Adrenal gland (tissue), 12 donors: ENCODE results near the gene ACTL6B. TPM values are rescaled to one million over a fixed set of nuclear protein-coding genes. Genes with fewer than 3 reads are reported as not detected.

Source experiments
- DNase-seq, 7 donors: peaks; one replicate each; pipeline ENCODE4 v3.0.0-alpha.2; 2019 to 2020
- H3K27ac ChIP-seq, 5 donors: fragments of 200-600 bp; sonication (generic) in 4 of 5; 1 replicate in 3 of 5; 2 replicates in 2 of 5; pipeline versions ENCODE4 v1.5.1 to v1.8.0; 2016 to 2020; ENCODE audit warnings: mild to moderate bottlenecking in 1 of 5
- H3K27me3 ChIP-seq: fragments of 200-600 bp; 2 replicates; pipeline ENCODE4 v1.8.0; 2021
- H3K36me3 ChIP-seq, 2 donors: fragments of 200-600 bp; replicated peaks in 1 of 2; 1 replicate in 1 of 2; 2 replicates in 1 of 2; pipeline versions ENCODE4 v1.5.1 to v1.8.0; 2018 to 2022
- H3K4me1 ChIP-seq, 2 donors: fragments of 200-600 bp; replicated peaks in 1 of 2; 1 replicate in 1 of 2; 2 replicates in 1 of 2; pipeline versions ENCODE4 v1.5.1 to v1.8.0; 2018 to 2021
- H3K4me3 ChIP-seq, 4 donors: fragments of 200-600 bp; sonication (generic) in 3 of 4; one replicate each; pipeline ENCODE4 v1.5.1; 2016 to 2018
- H3K9me3 ChIP-seq, 3 donors: fragments of 200-600 bp; sonication (generic) in 1 of 3; replicated peaks in 1 of 3; 1 replicate in 2 of 3; 2 replicates in 1 of 3; pipeline versions ENCODE4 v1.5.1 to v1.8.0; 2016 to 2021
- CTCF ChIP-seq, 6 experiments: fragments of 450-650 bp in 4 of 6; fragments of 200-600 bp in 2 of 6; sonication (generic) in 1 of 6; IDR thresholded peaks; 1 replicate in 5 of 6; 2 replicates in 1 of 6; pipeline versions ENCODE4 v1.5.1 to v1.8.0; 2016 to 2021; ENCODE audit warnings: antibody characterized with exemption in 6 of 6, mild to moderate bottlenecking in 2 of 6, moderate library complexity in 1 of 6
- POLR2A ChIP-seq, 2 donors: fragments of 450-650 bp; IDR thresholded peaks; one replicate each; pipeline ENCODE4 v1.6.1; 2017; ENCODE audit warnings: antibody characterized with exemption in 2 of 2, mild to moderate bottlenecking in 2 of 2, moderate library complexity in 1 of 2
- WGBS, 4 donors: extraction: QIAGEN DNeasy Blood & Tissue Kit in 2 of 4; methylation state at CpG; one replicate each; pipeline versions ENCODE4 v1.1.5 to v1.1.7; 2013 to 2017; 5-methylcytosine and 5-hydroxymethylcytosine counted together
- intact Hi-C, 2 donors: fragments of 100-400 bp; cut with DNase I; formaldehyde crosslinking; loops; one replicate each; pipeline versions ENCODE4 v1.14.1 to v1.15.0; 2022 to 2023
- polyA plus RNA-seq, 3 donors: library from polyadenylated mRNA; stranded (reverse); fragments of 200-250 nt in 2 of 3; fragments of 350-450 nt in 1 of 3; fragmentation: Illumina TruSeq in 1 of 3; extraction: RNeasy Lipid Tissue Mini Kit (QIAGEN cat#74804) in 1 of 3; gene quantifications; one replicate each; pipeline ENCODE4 v1.2.3, GENCODE V29; 2013 to 2014
- total RNA-seq, 9 donors: library from RNA; depleted of rRNA in 4 of 9; stranded (reverse); fragments of >200 nt in 4 of 9; fragments of 120-200 nt in 1 of 9; fragmentation: NEBNext Ultra II Directional in 1 of 9; extraction: Animal tissue kit (Norgen Biotek cat#: 25700) in 1 of 9; gene quantifications; one replicate each; pipeline versions ENCODE4 v1.1.0 to v1.2.4, GENCODE V29; 2013 to 2023
- donor health status: healthy with polysubstance abuse.
- donor health status: Bipolar disorder and iron deficiency.
- donor health status: DM: yes; HTN: yes; CAD: no.
- donor health status: DM: no; HTN: no; CAD: no.
- donor health status: DM: no; HTN: no; CAD: no.
- donor health status: DM: yes; HTN: yes; CAD: no.

The ACTL6B gene
- total and polyA plus RNA-seq, 12 donors: 0.64 to 5.1 (median 2.4) TPM; not detected in 5

DNA sequence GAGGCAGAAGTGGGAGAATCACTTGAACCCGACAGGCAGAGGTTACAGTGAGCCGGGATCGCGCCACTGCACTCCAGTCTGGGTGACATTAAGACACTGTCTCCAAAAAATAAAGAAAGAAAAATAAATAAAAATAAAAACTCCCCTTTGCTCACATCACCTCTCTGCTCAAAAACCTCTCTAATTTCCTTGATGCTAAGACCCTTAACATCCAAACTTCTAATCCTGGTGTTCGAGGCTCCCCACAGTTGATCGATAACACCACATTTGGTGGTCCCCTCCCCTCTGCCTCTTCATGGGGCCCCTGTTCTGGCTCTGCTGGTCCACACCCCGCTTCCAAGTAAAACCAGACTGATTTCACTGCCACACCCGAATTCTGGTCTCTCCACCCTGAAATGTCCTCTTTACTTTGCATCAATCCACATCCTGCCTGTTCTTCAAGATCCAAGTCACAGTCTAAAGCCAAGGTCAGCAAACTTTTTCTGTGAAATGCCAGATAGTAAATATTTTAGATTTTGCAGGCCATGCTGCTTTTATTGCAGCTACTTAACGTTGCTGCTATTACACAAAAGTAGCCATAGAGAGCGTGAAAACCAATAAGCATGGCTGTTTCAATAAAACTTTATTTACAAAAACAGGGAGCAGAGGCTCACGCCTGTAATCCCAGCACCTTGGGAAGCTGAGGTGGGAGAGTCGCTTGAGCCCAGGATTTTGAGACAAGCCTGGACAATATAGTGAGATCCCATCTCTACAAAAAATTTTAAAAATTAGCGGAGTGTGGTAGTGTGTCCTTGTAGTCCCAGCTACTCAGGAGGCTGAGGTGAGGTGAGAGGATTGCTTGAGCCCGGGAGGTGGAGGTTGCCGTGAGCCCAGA, 32.1 kb downstream of the ACTL6B start:
- H3K9me3 ChIP-seq: no peaks in the 10 kb centered on the region
- H3K36me3 ChIP-seq: no peaks in the 10 kb centered on the region
- H3K27ac ChIP-seq: no peak overlapping the region
- DNase-seq: no peak
- intact Hi-C loops: no loop called here
- peaks cover 5 to 7% of the 10 kb centered on the region in 2 donors for H3K4me1 ChIP-seq
- TF ChIP-seq POLR2A (IDR thresholded peaks at IDR 0.05): no peak
- no peak for TF ChIP-seq CTCF (IDR thresholded peaks at IDR 0.05)
- WGBS, 4 donors: 83 to 88% (median 86%) methylated on average over 15 of the region's 15 CpGs
- H3K27me3 ChIP-seq: no peaks in the 10 kb centered on the region
- no peak overlapping the region for H3K4me3 ChIP-seq

GRCh38 chr7:100621554-100621953, 34.7 kb downstream of the ACTL6B start:
- Histone ChIP-seq H3K4me3 (no peak overlapping the region), H3K27me3 (no peaks in the 10 kb centered on the region), H3K4me1 (peaks cover 0 to 3% of the 10 kb centered on the region in 2 donors), H3K9me3 (no peaks in the 10 kb centered on the region), H3K36me3 (no peaks in the 10 kb centered on the region), H3K27ac (peak overlapping the region; percentile 52 to 91 (median 70))
- WGBS, 4 donors: 32 to 57% (median 44%) methylated on average over 8 of the region's 8 CpGs
- intact Hi-C loops: no loop called here
- TF ChIP-seq CTCF (IDR thresholded peaks at IDR 0.05) (no peak), POLR2A (IDR thresholded peaks at IDR 0.05) (peak in 1 of 2 donors; percentile 31)
- DNase-seq: peak; percentile 82 to 94 (median 89)

GRCh38 chr7:100620804-100621203, 35.4 kb downstream of the ACTL6B start:
- DNase-seq: no peak

More at GRCh38 chr7:100620804-100621203, 35.4 kb downstream of the ACTL6B start:
- peaks cover 0 to 3% of the 10 kb centered on the region in 2 donors for H3K4me1 ChIP-seq
- no peak for TF ChIP-seq CTCF (IDR thresholded peaks at IDR 0.05)
- no peak for TF ChIP-seq POLR2A (IDR thresholded peaks at IDR 0.05)
- no peaks in the 10 kb centered on the region for H3K36me3 ChIP-seq
- 92 to 97% (median 95%) methylated on average over 14 to 23 of the region's 23 CpGs for WGBS, 4 donors
- H3K9me3 ChIP-seq: no peaks in the 10 kb centered on the region
- no peaks in the 10 kb centered on the region for H3K27me3 ChIP-seq
- H3K4me3 ChIP-seq: no peak overlapping the region
- intact Hi-C loops: no loop called here
- peak overlapping the region in 2 of 5 donors; percentile 81 to 91 for H3K27ac ChIP-seq
